AG04450 (cell line): ENCODE results near the gene ITGA7. TPM values are rescaled to one million over a fixed set of nuclear protein-coding genes. Genes with fewer than 3 reads are reported as not detected.

Experiments used
- CTCF ChIA-PET: fragments of 300-600, 350-600 bp; formaldehyde crosslinking; extraction: SDS; loops from one replicate; lab custom pipeline; 2022; ENCODE audit warnings: antibody characterized with exemption, inconsistent platforms; lab: Charles Lee
- POLR2A ChIA-PET: fragments of 350-600 bp; formaldehyde crosslinking; extraction: SDS; loops from one replicate; lab custom pipeline; 2021; ENCODE audit warnings: antibody characterized with exemption, inconsistent platforms; lab: Yijun Ruan, JAX
- DNase-seq: peaks from one replicate; pipeline ENCODE4 v3.0.0-alpha.2; 2011; ENCODE audit warnings: low read depth, low spot score
- H3K27ac ChIP-seq: one replicate; pipeline ENCODE4 v1.5.1; 2012; ENCODE audit warnings: low read depth, low read length, control low read depth
- H3K27me3 ChIP-seq: one replicate; pipeline ENCODE4 v1.6.0; 2012; ENCODE audit warnings: low read length; ENCODE audit not compliant: control insufficient read depth, insufficient read depth
- H3K4me3 ChIP-seq: 2 replicates; pipeline ENCODE4 v1.5.1; 2011; ENCODE audit warnings: mild to moderate bottlenecking, low read depth, low read length, control low read depth
- H3K9me3 ChIP-seq: 2 replicates; pipeline ENCODE4 v1.5.1; 2012; ENCODE audit warnings: low read length; ENCODE audit not compliant: control insufficient read depth, insufficient read depth
- CTCF ChIP-seq: IDR thresholded peaks from 2 replicates; pipeline ENCODE4 v1.5.1; 2011; ENCODE audit warnings: low read depth, low read length, control low read depth, inconsistent platforms
- polyA plus RNA-seq: library from polyadenylated mRNA; depleted of rRNA; stranded (reverse); fragments of >200 nt; gene quantifications from 2 replicates; pipeline ENCODE4 v1.2.3, GENCODE V29; 2011

Gene ITGA7
- polyA plus RNA-seq, 1 experiment: 9.1 TPM

- CTCF ChIA-PET: interaction anchor here (0.6 to 1.7 kb wide), 6 partner anchors 12 to 264 kb away, joined by 3 to 5 read pairs (median 4); partner anchors contain the start of genes ORMDL2 and RAB5B
- no peak for TF ChIP-seq CTCF
- Histone ChIP-seq H3K4me3 (peak within 1 kb of the TSS; percentile 79), H3K27me3 (no peaks in the 10 kb centered on the region), H3K27ac (peak within 1 kb of the TSS; percentile 65), H3K9me3 (no peaks in the 10 kb centered on the region)
- no peak for DNase-seq
- POLR2A ChIA-PET: interaction anchor here (0.6 to 1.5 kb wide), 6 partner anchors 14 to 231 kb away, joined by 3 to 9 read pairs (median 3); partner anchors contain the start of genes CD63, DNAJC14 and RAB5B
These were observed 35.2 kb upstream of the ITGA7 start, which contains the start of gene GDF11 for GRCh38 chr12:55742719-55743405. Gene GDF11 (plus strand): TSS chr12:55743122. CDS start chr12:55743317, 195 bp downstream.

GRCh38 chr12:55741931-55742680 is 34.4 kb upstream of the ITGA7 start:
- CTCF ChIA-PET: interaction anchor here (0.6 to 6.8 kb wide), 7 partner anchors 11 to 302 kb away, joined by 3 to 93 read pairs (median 4); no protein-coding TSS in a partner anchor
- Histone ChIP-seq H3K27ac (peak overlapping the region; percentile 65), H3K4me3 (peak overlapping the region; percentile 58)

GRCh38 chr12:55739025-55739378 is 31.3 kb upstream of the ITGA7 start:
- no peaks in the 10 kb centered on the region for H3K9me3 ChIP-seq
- DNase-seq: no peak
- H3K27me3 ChIP-seq: no peaks in the 10 kb centered on the region
- H3K27ac ChIP-seq: no peak overlapping the region
- no peak for TF ChIP-seq CTCF
- ChIA-PET POLR2A (interaction anchor here (1.2 to 2.6 kb wide), 5 partner anchors 10 to 365 kb away, joined by 3 to 16 read pairs (median 3); partner anchors contain the start of genes CD63, ORMDL2 and PA2G4), CTCF (interaction anchor here (0.6 to 6.8 kb wide), 52 partner anchors 9 to 415 kb away, joined by 3 to 93 read pairs (median 5); partner anchors contain the start of genes CD63, DGKA, ORMDL2 and PYM1)
- no peak overlapping the region for H3K4me3 ChIP-seq

More at GRCh38 chr12:55741931-55742680, 34.4 kb upstream of the ITGA7 start:
- POLR2A ChIA-PET: interaction anchor here (0.6 kb wide), 2 partner anchors 13 to 76 kb away, joined by 3 to 7 read pairs; partner anchors contain the start of genes CD63, ORMDL2 and SARNP
- no peak for TF ChIP-seq CTCF
- Histone ChIP-seq H3K9me3 (no peaks in the 10 kb centered on the region), H3K27me3 (no peaks in the 10 kb centered on the region)
- no peak for DNase-seq

GRCh38 chr12:55738123-55739024 is 30.7 kb upstream of the ITGA7 start:
- POLR2A ChIA-PET: interaction anchor here (0.7 to 2.6 kb wide), 6 partner anchors 9 to 366 kb away, joined by 3 to 16 read pairs (median 3); partner anchors contain the start of genes CD63, DNAJC14, ORMDL2 and PA2G4
- DNase-seq: no peak
- CTCF ChIA-PET: interaction anchor here (0.5 to 6.8 kb wide), 66 partner anchors 9 to 549 kb away, joined by 3 to 93 read pairs (median 5); partner anchors contain the start of genes CD63, DGKA, ORMDL2 and PYM1
- H3K27ac ChIP-seq: peak overlapping the region; percentile 78
- no peaks in the 10 kb centered on the region for H3K9me3 ChIP-seq
- H3K27me3 ChIP-seq: no peaks in the 10 kb centered on the region
- peak overlapping the region; percentile 77 for H3K4me3 ChIP-seq
- peak; percentile 74 for TF ChIP-seq CTCF
